ENCODE data around the gene LEKR1.

LEKR1 gene

GRCh38 chr3:157087373-157087772, 261.2 kb downstream of the LEKR1 start:
- no peak for DNase-seq

DNA sequence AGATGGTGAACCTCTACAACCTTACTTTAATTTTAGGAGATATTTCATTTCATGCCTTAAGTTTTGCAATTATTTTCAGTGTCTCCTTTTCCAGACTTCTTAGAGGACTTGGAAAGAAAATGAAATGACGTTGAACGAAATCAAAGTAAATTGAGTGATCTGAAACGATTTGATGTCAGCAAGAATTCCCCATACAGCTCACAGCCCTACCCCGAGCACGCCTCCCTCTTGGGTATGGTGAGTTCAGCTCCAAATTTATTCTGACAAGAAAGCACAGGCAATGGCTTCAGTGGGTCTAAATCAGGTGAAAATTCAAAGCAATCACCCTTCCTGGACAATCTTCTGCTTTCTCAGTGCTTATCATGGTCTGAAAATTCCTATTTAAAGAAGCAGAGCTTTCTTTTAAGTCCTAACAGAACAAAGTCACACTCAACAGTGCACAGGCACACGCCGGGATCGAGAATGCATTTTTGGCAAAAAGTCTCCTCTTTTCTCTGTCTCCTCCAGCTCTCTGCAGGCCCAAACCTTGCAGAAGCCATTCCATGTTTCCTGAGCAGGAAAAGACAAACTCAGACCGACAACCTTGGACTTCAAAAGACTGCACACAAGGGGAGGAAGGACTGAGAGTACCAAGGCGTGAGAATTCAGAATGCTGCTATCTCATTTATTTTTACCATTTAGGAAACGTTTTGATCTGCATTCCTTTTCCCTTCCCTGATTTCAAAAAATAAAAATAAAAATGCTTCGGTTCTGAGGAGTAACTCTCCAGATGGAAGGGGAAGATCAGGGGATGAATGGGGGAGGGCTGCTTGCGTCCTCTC, 261.8 kb downstream of the LEKR1 start:
- DNase-seq = no peak

GRCh38 chr3:157088601-157089454, 262.7 kb downstream of the LEKR1 start:
- no peak for DNase-seq

DNA sequence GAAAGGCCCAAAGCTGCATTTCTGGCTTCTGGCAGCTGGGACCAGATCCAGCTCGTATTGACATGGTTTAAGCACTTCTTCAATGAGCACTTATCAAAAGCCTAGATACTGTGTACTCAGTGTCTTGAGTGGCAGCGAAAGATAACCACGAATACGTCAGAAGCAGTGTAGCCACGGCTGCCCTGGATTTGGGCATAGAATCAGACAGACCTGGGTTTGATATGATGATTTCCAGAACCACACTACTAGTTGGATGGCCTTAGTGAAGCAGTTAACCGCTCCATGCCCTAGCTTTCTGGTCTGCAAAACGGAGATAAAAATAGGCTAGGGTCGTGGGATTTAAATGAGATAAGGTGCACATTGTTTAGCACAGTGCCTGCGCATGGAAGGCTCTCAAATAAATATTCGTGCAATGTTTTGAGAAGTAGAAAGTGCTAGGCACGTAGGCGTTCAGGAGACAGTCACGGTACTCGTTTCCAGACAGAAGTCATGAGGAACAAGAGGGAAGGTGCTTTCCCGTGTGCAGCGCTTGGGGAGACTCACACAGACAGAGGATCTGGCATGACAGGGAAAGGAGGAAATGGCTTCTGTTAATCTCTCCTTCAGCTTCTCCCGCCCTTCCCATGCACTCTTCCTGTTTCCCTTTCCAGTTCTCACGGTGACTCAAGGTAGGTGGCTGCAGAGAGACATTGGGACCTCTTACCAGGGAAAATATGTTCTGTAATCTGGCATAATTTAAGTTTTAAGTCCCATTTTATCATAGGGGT, 263.5 kb downstream of the LEKR1 start:
- no peak for DNase-seq

DNA sequence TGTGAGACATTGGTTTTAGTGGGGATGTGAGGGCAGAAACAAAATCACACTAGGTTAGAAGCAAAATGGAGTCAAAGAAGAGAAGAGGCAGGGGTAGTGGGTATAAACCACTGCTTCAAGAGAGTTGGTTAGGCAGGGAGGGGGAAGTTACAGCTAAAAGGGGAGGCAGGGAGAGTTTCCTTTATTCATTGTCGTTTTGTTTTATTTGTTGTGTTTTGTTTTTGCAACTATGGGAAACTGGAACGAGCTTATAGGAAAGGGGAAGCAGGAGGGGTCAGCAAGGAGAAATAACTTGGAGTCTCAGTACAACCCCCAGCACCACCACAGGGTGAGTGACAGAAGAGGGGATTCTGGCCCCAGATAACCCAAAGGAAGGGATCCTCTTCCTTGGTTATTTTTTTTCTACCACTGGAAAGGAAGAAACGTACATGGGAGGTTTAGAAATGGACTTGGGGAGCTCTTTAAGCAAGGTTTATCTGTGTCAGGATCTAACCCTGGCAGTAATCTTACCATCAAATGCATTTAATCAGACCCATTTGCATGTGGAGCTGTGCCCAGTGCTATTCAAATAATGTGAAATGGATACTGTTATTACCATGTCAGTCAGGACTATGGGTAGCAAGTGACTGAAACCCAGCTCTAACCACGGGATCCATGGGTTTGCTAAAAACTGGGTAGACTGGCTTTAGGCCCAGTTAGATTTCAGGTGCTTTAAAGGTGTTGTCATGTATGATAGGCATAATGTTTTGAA, 265.1 kb downstream of the LEKR1 start:
- no peak for DNase-seq

DNA sequence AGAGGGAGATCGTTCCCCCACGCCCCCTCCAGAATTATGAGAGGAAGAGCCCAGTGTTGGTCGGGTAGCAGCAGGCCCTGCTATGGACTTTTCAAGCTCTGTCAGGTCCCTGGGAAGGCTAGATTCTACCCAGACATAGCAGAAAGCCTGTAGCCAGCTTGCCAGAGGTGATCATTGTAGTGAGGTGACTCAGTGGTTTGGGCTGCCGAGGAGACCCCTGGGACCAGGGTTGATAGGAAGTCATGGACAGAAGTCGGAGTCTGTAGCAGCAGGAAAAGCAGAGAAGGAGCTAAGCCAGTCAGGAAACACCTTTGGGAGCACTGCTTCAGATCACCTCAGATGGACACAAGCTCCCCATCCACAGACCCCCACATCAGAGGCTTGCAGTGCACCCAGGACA, 266.1 kb downstream of the LEKR1 start:
- no peak for DNase-seq

DNA sequence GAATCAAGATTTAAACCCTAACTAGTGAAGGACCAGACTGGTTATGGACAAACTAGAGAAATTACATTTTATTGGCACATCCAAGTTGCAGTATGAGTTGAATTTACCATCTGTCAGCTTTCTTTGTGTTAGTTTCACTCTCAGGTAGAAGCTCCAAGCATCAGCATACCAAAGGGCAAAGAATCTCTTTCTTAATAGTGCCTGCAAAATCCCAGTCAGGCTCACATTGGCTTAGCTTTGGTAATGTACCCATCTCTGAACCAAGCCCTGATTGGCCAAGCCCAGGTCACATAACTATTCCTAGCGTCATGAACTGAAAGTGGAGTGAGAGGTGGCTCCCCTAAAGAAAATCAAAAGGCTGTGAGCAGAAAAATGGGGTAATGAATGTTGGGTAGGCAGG, 266.9 kb downstream of the LEKR1 start:
- DNase-seq = no peak

DNA sequence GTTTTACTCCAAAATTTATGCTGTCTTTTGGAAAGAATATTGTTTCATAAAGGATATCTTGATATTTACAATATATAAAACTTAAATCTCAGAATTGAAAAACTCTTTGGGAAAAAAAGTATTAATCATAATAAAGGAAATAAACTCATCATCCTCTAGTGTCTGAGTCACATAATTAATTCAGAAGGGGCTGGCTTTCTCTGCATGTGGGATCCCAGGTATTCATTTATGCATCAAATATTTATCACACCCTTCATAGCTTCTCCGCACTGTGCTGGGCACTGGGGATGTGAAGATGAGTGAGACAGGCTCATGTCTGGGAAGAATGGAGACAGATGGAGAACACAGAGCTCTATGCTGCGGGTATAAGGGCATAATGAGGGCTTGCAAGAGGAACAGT, 268.1 kb downstream of the LEKR1 start:
- no peak for DNase-seq

GRCh38 chr3:157094751-157095480, 268.8 kb downstream of the LEKR1 start:
- DNase-seq = no peak

Data from NCI-H1105 (cell line).